Psoas muscle (tissue), 8 donors: ENCODE results near the gene MCFD2. TPM values are rescaled to one million over a fixed set of nuclear protein-coding genes. Genes with fewer than 3 reads are reported as not detected.

Source experiments
- ATAC-seq, 4 donors: fragments of 200-7000 bp; cut with Tn5 transposase; one replicate each; pipeline ENCODE4 v1.9.1; 2020; ENCODE audit warnings: moderate library complexity in 3 of 4, mild to moderate bottlenecking in 2 of 4
- DNase-seq, 2 donors: peaks; one replicate each; pipeline ENCODE4 v3.0.0-alpha.2; 2020
- H3K27ac ChIP-seq: fragments of 200-600 bp; one replicate; pipeline ENCODE4 v1.8.0; 2022
- H3K27me3 ChIP-seq, 3 donors: fragments of 200-600 bp in 1 of 3; one replicate each; pipeline versions ENCODE4 v1.6.1 to v1.8.0; 2013 to 2022; ENCODE audit warnings: low read length in 2 of 3, mild to moderate bottlenecking in 2 of 3, moderate library complexity in 1 of 3; ENCODE audit not compliant: insufficient read depth in 3 of 3
- H3K36me3 ChIP-seq, 2 donors: fragments of 200-600 bp in 1 of 2; one replicate each; pipeline versions ENCODE4 v1.6.1 to v1.8.0; 2013 to 2022; ENCODE audit warnings: low read depth in 1 of 2, mild to moderate bottlenecking in 1 of 2, moderate library complexity in 1 of 2; ENCODE audit not compliant: insufficient read depth in 1 of 2
- H3K4me1 ChIP-seq: fragments of 200-600 bp; one replicate; pipeline ENCODE4 v1.8.0; 2022
- H3K4me3 ChIP-seq: fragments of 200-600 bp; one replicate; pipeline ENCODE4 v1.8.0; 2022; ENCODE audit warnings: mild to moderate bottlenecking
- H3K9me3 ChIP-seq: fragments of 200-600 bp; one replicate; pipeline ENCODE4 v1.8.0; 2022
- CTCF ChIP-seq: fragments of 200-600 bp; IDR thresholded peaks from one replicate; pipeline ENCODE4 v1.8.0; 2022; ENCODE audit warnings: antibody characterized with exemption
- WGBS, 3 donors: extraction: QIAGEN DNeasy Blood & Tissue Kit; methylation state at CpG; one replicate each; pipeline versions ENCODE4 v1.1.6 to v1.1.7; 2013; 5-methylcytosine and 5-hydroxymethylcytosine counted together
- intact Hi-C, 2 donors: fragments of 100-400 bp; cut with DNase I; formaldehyde crosslinking; loops; one replicate each; pipeline versions ENCODE4 v1.11.0 to v1.14.2; 2022
- polyA plus RNA-seq, 3 donors: library from polyadenylated mRNA; stranded (reverse); fragments of 200-250 nt; gene quantifications; one replicate each; pipeline ENCODE4 v1.2.3, GENCODE V29; 2013
- total RNA-seq, 4 donors: library from RNA; stranded (reverse); fragmentation: NEBNext Ultra II Directional in 2 of 4; extraction: Animal tissue kit (Norgen Biotek cat#: 25700) in 2 of 4; gene quantifications; one replicate each; pipeline versions ENCODE4 v1.2.1 to v1.2.4, GENCODE V29; 2021 to 2023
- donor health status: healthy with polysubstance abuse.
- donor health status: DM: no; HTN: no; CAD: no; lungs with moderate emphysema.
- donor health status: Bipolar disorder and iron deficiency.
- donor health status: healthy.
- donor health status: DM: yes; HTN: yes; CAD: no.
- donor health status: DM: no; HTN: no; CAD: no.
- donor health status: DM: no; HTN: no; CAD: no.
- donor health status: DM: yes; HTN: yes; CAD: no.

The MCFD2 gene
- total and polyA plus RNA-seq, 7 donors = 52.2 to 121 (median 86.5) TPM

- intact Hi-C loops = no loop called here
- ATAC-seq (peak in 1 of 4 donors; percentile 18), DNase-seq (no peak)
- TF ChIP-seq CTCF = no peak
- Histone ChIP-seq H3K9me3 (no peaks in the 10 kb centered on the region), H3K27ac (no peak overlapping the region), H3K27me3 (no peaks in the 10 kb centered on the region), H3K4me3 (no peak overlapping the region), H3K4me1 (no peaks in the 10 kb centered on the region), H3K36me3 (no peaks in the 10 kb centered on the region)
- WGBS, 3 donors = 85 to 90% (median 88%) methylated on average over 13 of the region's 13 CpGs
Measured at GRCh38 chr2:46857871-46858701, 57.5 kb downstream of the MCFD2 start.

GRCh38 chr2:46856336-46856735, 59.3 kb downstream of the MCFD2 start:
- intact Hi-C loops = no loop called here
- WGBS, 3 donors = 89 to 93% (median 91%) methylated on average over 3 of the region's 3 CpGs
- H3K27ac ChIP-seq = peak overlapping the region; percentile 56
- H3K9me3 ChIP-seq = no peaks in the 10 kb centered on the region
- DNase-seq = no peak
- peaks cover under 1% of the 10 kb centered on the region for H3K4me1 ChIP-seq
- no peak for ATAC-seq
- H3K27me3 ChIP-seq = no peaks in the 10 kb centered on the region
- no peaks in the 10 kb centered on the region for H3K36me3 ChIP-seq
- no peak overlapping the region for H3K4me3 ChIP-seq
- TF ChIP-seq CTCF = no peak

- Histone ChIP-seq H3K27me3 (no peaks in the 10 kb centered on the region), H3K9me3 (no peaks in the 10 kb centered on the region), H3K4me1 (peaks cover 6% of the 10 kb centered on the region), H3K4me3 (no peak overlapping the region), H3K36me3 (no peaks in the 10 kb centered on the region), H3K27ac (peak overlapping the region; percentile 56)
- no peak for ATAC-seq
- 94 to 100% (median 98%) methylated on average over 1 of the region's 1 CpG for WGBS, 3 donors
- intact Hi-C loops = no loop called here
- no peak for DNase-seq
- no peak for TF ChIP-seq CTCF
Measured at GRCh38 chr2:46855805-46856204, 59.8 kb downstream of the MCFD2 start.

- Histone ChIP-seq H3K4me3 (no peak overlapping the region), H3K27ac (peak overlapping the region; percentile 76), H3K36me3 (no peaks in the 10 kb centered on the region), H3K9me3 (no peaks in the 10 kb centered on the region), H3K27me3 (no peaks in the 10 kb centered on the region), H3K4me1 (peaks cover 21% of the 10 kb centered on the region)
- ATAC-seq (no peak), DNase-seq (no peak)
- 68 to 74% (median 74%) methylated on average over 3 of the region's 3 CpGs for WGBS, 3 donors
- intact Hi-C loops = no loop called here
- no peak for TF ChIP-seq CTCF
Measured at GRCh38 chr2:46854260-46854659, 61.3 kb downstream of the MCFD2 start.
